ENCODE results near the gene FAT1.

GRCh38 chr4:186644737-186645261 lies 78.9 kb downstream of the FAT1 start:
- no peak for TF ChIP-seq CTCF (IDR thresholded peaks at IDR 0.05)
- no peak for TF ChIP-seq POLR2A (IDR thresholded peaks at IDR 0.05)

All from body of pancreas (tissue), 4 donors.